ENCODE measurements around the gene RLBP1.

- no peak for TF ChIP-seq CTCF (IDR thresholded peaks at IDR 0.05)
- TF ChIP-seq EP300 (IDR thresholded peaks at IDR 0.05): no peak
- no peak for TF ChIP-seq POLR2A (IDR thresholded peaks at IDR 0.05)
- TF ChIP-seq POLR2AphosphoS5 (IDR thresholded peaks at IDR 0.05): no peak
Observed at GRCh38 chr15:89172921-89173320, 48.5 kb downstream of the RLBP1 start.
